ENCODE results near the gene IL17B.

IL17B gene

DNA sequence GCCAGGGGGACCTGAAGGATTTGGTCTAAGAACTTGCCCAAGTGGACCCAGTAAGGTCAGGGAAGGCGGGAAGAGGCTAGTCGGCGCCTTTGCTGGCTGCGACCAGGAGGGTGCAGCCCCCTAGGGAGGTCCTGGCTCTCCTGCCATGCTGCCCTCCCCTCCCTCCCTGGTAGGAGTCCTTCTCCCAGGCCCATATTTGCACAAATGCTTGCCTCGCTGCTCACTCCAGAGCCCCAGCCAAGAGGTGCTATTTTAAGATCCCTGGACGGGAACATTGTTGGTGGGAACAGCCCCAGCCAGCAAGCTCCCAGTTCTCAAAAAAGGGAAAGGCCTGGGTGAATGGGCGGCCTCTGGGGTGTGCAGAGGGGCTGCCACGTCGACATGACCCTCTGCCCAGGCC, 4.3 kb upstream of the IL17B start:
- TF ChIP-seq, protein P1, sequence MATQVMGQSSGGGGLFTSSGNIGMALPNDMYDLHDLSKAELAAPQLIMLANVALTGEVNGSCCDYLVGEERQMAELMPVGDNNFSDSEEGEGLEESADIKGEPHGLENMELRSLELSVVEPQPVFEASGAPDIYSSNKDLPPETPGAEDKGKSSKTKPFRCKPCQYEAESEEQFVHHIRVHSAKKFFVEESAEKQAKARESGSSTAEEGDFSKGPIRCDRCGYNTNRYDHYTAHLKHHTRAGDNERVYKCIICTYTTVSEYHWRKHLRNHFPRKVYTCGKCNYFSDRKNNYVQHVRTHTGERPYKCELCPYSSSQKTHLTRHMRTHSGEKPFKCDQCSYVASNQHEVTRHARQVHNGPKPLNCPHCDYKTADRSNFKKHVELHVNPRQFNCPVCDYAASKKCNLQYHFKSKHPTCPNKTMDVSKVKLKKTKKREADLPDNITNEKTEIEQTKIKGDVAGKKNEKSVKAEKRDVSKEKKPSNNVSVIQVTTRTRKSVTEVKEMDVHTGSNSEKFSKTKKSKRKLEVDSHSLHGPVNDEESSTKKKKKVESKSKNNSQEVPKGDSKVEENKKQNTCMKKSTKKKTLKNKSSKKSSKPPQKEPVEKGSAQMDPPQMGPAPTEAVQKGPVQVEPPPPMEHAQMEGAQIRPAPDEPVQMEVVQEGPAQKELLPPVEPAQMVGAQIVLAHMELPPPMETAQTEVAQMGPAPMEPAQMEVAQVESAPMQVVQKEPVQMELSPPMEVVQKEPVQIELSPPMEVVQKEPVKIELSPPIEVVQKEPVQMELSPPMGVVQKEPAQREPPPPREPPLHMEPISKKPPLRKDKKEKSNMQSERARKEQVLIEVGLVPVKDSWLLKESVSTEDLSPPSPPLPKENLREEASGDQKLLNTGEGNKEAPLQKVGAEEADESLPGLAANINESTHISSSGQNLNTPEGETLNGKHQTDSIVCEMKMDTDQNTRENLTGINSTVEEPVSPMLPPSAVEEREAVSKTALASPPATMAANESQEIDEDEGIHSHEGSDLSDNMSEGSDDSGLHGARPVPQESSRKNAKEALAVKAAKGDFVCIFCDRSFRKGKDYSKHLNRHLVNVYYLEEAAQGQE (IDR thresholded peaks at IDR 0.05; ENCODE audit: low read depth), result no peak
- TF ChIP-seq EP300 (IDR thresholded peaks at IDR 0.05; ENCODE audit: borderline replicate concordance), result no peak
- no peak for TF ChIP-seq NFIC (IDR thresholded peaks at IDR 0.05)
- TF ChIP-seq, protein P2, sequence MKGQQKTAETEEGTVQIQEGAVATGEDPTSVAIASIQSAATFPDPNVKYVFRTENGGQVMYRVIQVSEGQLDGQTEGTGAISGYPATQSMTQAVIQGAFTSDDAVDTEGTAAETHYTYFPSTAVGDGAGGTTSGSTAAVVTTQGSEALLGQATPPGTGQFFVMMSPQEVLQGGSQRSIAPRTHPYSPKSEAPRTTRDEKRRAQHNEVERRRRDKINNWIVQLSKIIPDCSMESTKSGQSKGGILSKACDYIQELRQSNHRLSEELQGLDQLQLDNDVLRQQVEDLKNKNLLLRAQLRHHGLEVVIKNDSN (IDR thresholded peaks at IDR 0.05), result no peak
- no peak for TF ChIP-seq ZBTB7A (IDR thresholded peaks at IDR 0.05; ENCODE audit: low read depth)
- TF ChIP-seq EGR1 (IDR thresholded peaks at IDR 0.05), result no peak
- TF ChIP-seq TEAD4 (IDR thresholded peaks at IDR 0.05), result no peak
- no peak for TF ChIP-seq TCF12 (IDR thresholded peaks at IDR 0.05; ENCODE audit: low read depth)
- no peak for TF ChIP-seq TAF1 (IDR thresholded peaks at IDR 0.05; ENCODE audit: low read depth)

DNA sequence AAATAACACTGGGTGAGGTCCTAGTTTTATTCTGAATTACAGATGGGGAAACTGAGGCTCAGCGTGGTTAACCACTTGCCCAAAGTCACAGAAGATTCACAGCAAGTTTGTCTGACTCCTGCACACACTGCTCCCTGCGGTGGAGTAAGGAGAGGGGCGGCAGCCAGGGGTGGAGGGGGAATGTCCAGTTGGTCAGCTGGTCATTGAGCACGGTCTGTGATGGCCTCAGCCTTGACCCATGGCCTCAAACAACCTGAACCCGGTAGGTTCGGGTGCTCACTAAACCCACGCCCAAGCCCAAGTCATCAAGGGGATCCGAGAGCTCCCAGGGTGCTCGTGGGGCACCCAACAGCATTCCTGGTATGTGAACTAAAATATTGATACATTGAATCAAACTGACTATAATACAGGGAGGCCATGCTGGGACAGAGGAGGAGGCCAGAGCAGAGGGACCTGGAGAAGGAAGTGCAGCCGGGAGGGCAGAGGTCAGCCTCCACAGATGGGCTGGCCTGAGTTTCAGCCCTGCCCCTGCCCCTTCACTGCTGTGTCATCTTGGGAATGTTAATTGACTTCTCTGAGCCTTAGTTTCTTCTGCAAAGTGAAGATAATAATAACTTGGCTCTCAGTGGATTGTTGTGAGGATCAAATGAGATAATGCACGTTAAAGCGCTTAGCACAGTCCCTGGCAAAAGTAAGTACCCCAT, 3.6 kb upstream of the IL17B start:
- no peak for TF ChIP-seq NFIC (IDR thresholded peaks at IDR 0.05)

DNA sequence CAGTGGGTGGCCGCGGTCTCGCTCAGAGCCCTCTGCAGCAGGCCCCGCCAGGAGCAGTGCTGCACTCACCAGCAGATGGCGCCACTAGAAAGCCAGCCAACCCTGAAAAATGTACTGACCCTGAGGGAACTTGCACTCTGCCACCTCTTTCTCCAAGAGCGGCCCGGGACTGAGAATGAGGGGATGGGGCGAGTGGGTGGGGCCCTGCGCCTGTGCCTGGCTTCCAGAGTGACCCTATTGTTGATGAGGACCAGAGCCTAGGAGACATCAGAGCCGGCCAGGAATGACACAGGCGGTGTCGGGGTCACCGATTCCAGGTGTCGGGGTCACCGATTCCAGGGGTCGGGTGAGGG, 2.9 kb upstream of the IL17B start:
- no peak for TF ChIP-seq EGR1 (IDR thresholded peaks at IDR 0.05)
- no peak for TF ChIP-seq CREB1 (IDR thresholded peaks at IDR 0.05; ENCODE audit: low read depth)
- no peak for TF ChIP-seq TCF12 (IDR thresholded peaks at IDR 0.05; ENCODE audit: low read depth)
- TF ChIP-seq, protein P3, sequence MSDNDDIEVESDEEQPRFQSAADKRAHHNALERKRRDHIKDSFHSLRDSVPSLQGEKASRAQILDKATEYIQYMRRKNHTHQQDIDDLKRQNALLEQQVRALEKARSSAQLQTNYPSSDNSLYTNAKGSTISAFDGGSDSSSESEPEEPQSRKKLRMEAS (IDR thresholded peaks at IDR 0.05), result no peak
- no peak for TF ChIP-seq TEAD4 (IDR thresholded peaks at IDR 0.05)
- no peak for TF ChIP-seq CEBPB (IDR thresholded peaks at IDR 0.05)
- no peak for TF ChIP-seq FOXM1 (IDR thresholded peaks at IDR 0.05; ENCODE audit: borderline replicate concordance, low read depth)
- TF ChIP-seq, protein P2 (IDR thresholded peaks at IDR 0.05), result no peak
- TF ChIP-seq RAD21 (IDR thresholded peaks at IDR 0.05; ENCODE audit: low read depth), result peak; percentile 87
- TF ChIP-seq, protein P1 (IDR thresholded peaks at IDR 0.05; ENCODE audit: low read depth), result no peak
- TF ChIP-seq EP300 (IDR thresholded peaks at IDR 0.05; ENCODE audit: borderline replicate concordance), result no peak
- TF ChIP-seq NFIC (IDR thresholded peaks at IDR 0.05), result no peak
- TF ChIP-seq TAF1 (IDR thresholded peaks at IDR 0.05; ENCODE audit: low read depth), result no peak
- peak; percentile 54; the same call in 1 of the 2 replicates for TF ChIP-seq ZBTB7A (IDR thresholded peaks at IDR 0.05; ENCODE audit: low read depth)
- TF ChIP-seq YY1 (IDR thresholded peaks at IDR 0.05; ENCODE audit: low read depth), result no peak

DNA sequence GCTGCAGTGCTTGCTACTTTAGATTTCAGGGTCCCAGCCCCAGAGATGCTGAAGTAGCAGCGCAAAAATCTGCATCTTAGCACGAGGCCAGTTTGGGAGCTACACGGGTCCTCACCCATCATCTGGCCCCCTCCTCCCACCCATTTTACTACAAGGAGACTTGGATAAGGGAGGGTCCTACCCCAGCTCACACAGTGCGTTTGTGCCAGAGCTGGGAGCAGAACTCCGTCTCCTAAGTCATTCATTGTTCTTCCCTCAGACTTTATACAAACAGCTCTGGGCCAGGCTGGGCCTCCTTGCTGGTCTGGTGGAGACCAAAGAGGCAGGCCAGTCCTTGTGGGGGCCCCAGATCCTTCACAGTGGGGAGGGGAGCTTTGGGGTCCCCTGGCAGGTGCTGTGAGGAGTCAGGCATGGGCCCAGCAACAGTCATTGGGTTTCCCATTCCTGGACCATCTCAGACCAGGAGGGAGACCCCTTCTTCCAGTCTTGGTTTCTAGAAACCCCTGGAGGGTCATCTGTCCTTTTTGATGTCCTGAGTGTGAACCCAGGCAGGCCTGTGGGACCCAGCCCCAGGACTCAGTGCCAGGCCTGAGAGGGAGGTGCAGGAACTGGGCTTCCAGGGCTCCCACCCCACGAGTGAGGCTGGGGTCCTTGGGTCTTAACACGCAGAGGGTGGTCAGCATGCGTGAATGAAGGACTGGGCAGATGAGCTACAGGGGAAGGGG, 2.3 kb upstream of the IL17B start:
- TF ChIP-seq YY1 (IDR thresholded peaks at IDR 0.05; ENCODE audit: low read depth) (no peak), EP300 (IDR thresholded peaks at IDR 0.05; ENCODE audit: borderline replicate concordance) (no peak), NFIC (IDR thresholded peaks at IDR 0.05) (no peak), TEAD4 (IDR thresholded peaks at IDR 0.05) (no peak), RAD21 (IDR thresholded peaks at IDR 0.05; ENCODE audit: low read depth) (no peak)
- TF ChIP-seq, protein P3 (IDR thresholded peaks at IDR 0.05), result no peak
- TF ChIP-seq, protein P1 (IDR thresholded peaks at IDR 0.05; ENCODE audit: low read depth), result no peak

Measured in Ishikawa (cell line).